Lower leg skin (tissue), 3 donors: Measurements from ENCODE around the gene SZRD1.
A peak's percentile ranks its signal among the peaks of the same experiment; 100 is the strongest.

Experiments used
- POLR2A ChIP-seq, 2 donors: fragments of 450-650 bp; IDR thresholded peaks; one replicate each; pipeline ENCODE4 v1.6.1; 2016 to 2017; ENCODE audit warnings: antibody characterized with exemption in 2 of 2, mild to moderate bottlenecking in 1 of 2, moderate library complexity in 1 of 2
- TF ChIP-seq, protein P1 (sequence below), 3 donors: fragments of 450-650 bp; IDR thresholded peaks; one replicate each; pipeline ENCODE4 v1.5.1; 2016; ENCODE audit warnings: antibody characterized with exemption in 3 of 3, mild to moderate bottlenecking in 3 of 3, moderate library complexity in 2 of 3

DNA sequence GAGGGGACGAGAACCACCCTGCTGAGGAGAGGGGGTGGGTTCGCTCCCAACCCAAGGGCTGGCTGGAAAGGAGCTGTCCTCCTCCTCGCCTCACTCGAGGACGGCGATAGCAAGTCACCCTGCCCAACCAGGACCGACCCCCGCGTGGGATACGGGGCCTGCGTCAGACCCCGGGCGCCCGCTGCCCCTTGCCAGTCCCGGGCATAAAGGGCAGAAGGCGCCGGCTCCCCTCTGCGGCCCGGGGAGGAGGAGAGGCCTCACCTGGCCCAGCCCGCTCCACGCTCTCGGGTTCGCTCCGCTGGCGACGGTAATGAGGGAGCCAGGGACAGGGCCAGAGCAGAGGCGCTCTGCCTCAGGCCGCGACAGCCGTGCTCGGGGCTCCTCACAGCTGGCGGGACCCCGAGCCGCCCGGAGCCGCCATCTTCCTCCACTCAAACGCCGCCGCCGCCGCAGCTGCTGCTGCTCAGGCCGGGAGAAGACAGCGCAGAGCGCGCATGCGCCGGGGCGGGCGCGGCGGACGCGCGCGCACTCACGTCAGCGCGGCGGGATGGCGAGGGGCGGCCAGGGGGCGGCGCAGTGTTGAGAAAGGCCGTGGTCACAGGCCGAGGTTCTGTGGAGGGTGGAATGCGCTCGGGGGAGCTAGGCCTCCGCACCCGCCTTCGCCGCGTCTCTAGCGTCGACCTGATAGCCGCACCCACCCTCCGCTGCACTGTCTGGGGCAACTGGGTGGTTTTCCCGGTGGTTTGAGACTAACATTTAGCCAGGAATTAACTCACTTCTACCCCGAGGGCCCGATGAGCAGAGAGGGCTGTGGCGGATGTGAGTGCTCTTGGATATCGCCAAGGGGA, 14.8 kb upstream of the SZRD1 start, which contains the start of gene FBXO42:
- TF ChIP-seq, protein P1, sequence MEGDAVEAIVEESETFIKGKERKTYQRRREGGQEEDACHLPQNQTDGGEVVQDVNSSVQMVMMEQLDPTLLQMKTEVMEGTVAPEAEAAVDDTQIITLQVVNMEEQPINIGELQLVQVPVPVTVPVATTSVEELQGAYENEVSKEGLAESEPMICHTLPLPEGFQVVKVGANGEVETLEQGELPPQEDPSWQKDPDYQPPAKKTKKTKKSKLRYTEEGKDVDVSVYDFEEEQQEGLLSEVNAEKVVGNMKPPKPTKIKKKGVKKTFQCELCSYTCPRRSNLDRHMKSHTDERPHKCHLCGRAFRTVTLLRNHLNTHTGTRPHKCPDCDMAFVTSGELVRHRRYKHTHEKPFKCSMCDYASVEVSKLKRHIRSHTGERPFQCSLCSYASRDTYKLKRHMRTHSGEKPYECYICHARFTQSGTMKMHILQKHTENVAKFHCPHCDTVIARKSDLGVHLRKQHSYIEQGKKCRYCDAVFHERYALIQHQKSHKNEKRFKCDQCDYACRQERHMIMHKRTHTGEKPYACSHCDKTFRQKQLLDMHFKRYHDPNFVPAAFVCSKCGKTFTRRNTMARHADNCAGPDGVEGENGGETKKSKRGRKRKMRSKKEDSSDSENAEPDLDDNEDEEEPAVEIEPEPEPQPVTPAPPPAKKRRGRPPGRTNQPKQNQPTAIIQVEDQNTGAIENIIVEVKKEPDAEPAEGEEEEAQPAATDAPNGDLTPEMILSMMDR (IDR thresholded peaks at IDR 0.05) = no peak
- peak in 1 of 2 donors; percentile 59 for TF ChIP-seq POLR2A (IDR thresholded peaks at IDR 0.05)
